ENCODE measurements around the gene MGAT4A. TPM values are rescaled to one million over a fixed set of nuclear protein-coding genes. Genes with fewer than 3 reads are reported as not detected.

The MGAT4A gene
- total RNA-seq, 1 donor from 2014 or later = 1.7 TPM

DNA sequence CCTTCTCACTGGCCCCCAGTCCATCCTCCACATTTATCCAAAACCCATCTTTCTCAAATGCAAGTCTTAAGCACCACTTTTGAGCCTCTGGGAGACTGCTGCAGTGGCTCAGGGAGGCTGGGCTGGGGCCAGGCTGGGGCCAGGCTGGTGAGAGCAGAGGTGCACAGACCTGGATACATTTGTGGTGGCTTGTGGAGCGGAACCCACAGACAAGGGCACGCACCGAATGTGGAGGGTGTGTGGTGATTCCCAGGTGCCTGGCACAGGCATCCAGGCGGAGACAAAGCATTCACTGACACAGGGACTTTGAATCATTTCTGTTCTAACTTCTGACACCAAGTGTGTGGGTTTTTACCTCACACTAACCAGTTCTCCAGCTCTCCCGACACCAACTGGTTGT, 42.2 kb upstream of the MGAT4A start:
- Histone ChIP-seq H3K4me2 (ENCODE audit: low read length) (no peak overlapping the region), H3K27ac (ENCODE audit: low read depth, low read length) (no peak overlapping the region), H2AFZ (ENCODE audit: low read depth, low read length) (no peak overlapping the region), H3K36me3 (ENCODE audit: insufficient read depth, low read length) (no peaks in the 10 kb centered on the region), H3K4me1 (ENCODE audit: insufficient read depth, low read length) (peaks cover 15% of the 10 kb centered on the region), H3K27me3 (ENCODE audit: insufficient read depth, low read length) (peaks cover 2% of the 10 kb centered on the region), H3K9me3 (ENCODE audit: insufficient read depth, low read depth, low read length) (no peaks in the 10 kb centered on the region), H3K79me2 (ENCODE audit: insufficient read depth, low read length) (no peaks in the 10 kb centered on the region), H4K20me1 (ENCODE audit: insufficient read depth, low read length) (no peaks in the 10 kb centered on the region), H3K4me3 (ENCODE audit: insufficient read depth, low read depth, low read length) (no peak overlapping the region), H3K9ac (ENCODE audit: low read length) (no peak overlapping the region)
- FAIRE-seq (no peak), DNase-seq (ENCODE audit: low read depth) (no peak)
- Mint-ChIP-seq H3K9me3 (ENCODE audit: unreplicated experiment) (peaks cover 14% of the 10 kb centered on the region), H3K4me3 (ENCODE audit: unreplicated experiment) (no peak overlapping the region), H3K27ac (ENCODE audit: unreplicated experiment) (no peak overlapping the region), H3K36me3 (ENCODE audit: low read depth, unreplicated experiment) (no peaks in the 10 kb centered on the region), H3K27me3 (ENCODE audit: low read depth, unreplicated experiment) (peaks cover 15% of the 10 kb centered on the region), H3K4me1 (ENCODE audit: low read depth, unreplicated experiment) (peaks cover 14% of the 10 kb centered on the region)
- TF ChIP-seq CTCF (IDR thresholded peaks at IDR 0.05; ENCODE audit: insufficient read depth, low read depth, low read length) (no peak), EZH2 (IDR thresholded peaks at IDR 0.05; ENCODE audit: insufficient read depth, low read length) (no peak)

DNA sequence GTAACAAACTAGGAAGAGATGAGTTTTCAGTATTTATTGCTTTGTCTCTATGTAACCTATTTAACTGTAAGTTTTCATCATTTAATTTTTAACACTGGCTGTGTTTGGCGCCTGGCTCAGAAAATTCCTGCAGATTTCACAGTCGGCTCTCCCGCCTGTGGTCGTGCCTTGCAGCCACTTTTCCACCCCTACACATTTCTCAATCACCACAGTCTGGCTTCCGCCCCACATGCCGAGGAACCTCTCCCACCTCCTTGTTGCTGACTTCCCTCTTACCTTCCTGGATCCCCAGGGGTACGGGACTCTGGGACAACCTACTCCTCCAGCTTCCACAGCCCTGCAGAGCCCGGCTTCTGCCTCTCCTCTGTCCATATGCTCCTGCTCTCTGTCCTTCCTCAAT, 41.6 kb upstream of the MGAT4A start:
- H3K79me2 ChIP-seq (ENCODE audit: insufficient read depth, low read length) = no peaks in the 10 kb centered on the region
- Mint-ChIP-seq H3K27ac (ENCODE audit: unreplicated experiment) (peak overlapping the region; percentile 67), H3K27me3 (ENCODE audit: low read depth, unreplicated experiment) (peaks cover 15% of the 10 kb centered on the region), H3K4me3 (ENCODE audit: unreplicated experiment) (no peak overlapping the region), H3K36me3 (ENCODE audit: low read depth, unreplicated experiment) (no peaks in the 10 kb centered on the region), H3K9me3 (ENCODE audit: unreplicated experiment) (peaks cover 14% of the 10 kb centered on the region), H3K4me1 (ENCODE audit: low read depth, unreplicated experiment) (peaks cover 14% of the 10 kb centered on the region)
- H3K27me3 ChIP-seq (ENCODE audit: insufficient read depth, low read length) = peaks cover 2% of the 10 kb centered on the region
- H3K9ac ChIP-seq (ENCODE audit: low read length) = no peak overlapping the region
- peaks cover 15% of the 10 kb centered on the region for H3K4me1 ChIP-seq (ENCODE audit: insufficient read depth, low read length)
- no peak overlapping the region for H3K27ac ChIP-seq (ENCODE audit: low read depth, low read length)
- DNase-seq (ENCODE audit: low read depth) (peak; percentile 65), FAIRE-seq (no peak)
- no peaks in the 10 kb centered on the region for H3K9me3 ChIP-seq (ENCODE audit: insufficient read depth, low read depth, low read length)
- H3K36me3 ChIP-seq (ENCODE audit: insufficient read depth, low read length) = no peaks in the 10 kb centered on the region
- no peak overlapping the region for H2AFZ ChIP-seq (ENCODE audit: low read depth, low read length)
- H3K4me2 ChIP-seq (ENCODE audit: low read length) = no peak overlapping the region
- H3K4me3 ChIP-seq (ENCODE audit: insufficient read depth, low read depth, low read length) = no peak overlapping the region
- TF ChIP-seq EZH2 (IDR thresholded peaks at IDR 0.05; ENCODE audit: insufficient read depth, low read length) (no peak), CTCF (IDR thresholded peaks at IDR 0.05; ENCODE audit: insufficient read depth, low read depth, low read length) (no peak)
- no peaks in the 10 kb centered on the region for H4K20me1 ChIP-seq (ENCODE audit: insufficient read depth, low read length)

- no peak overlapping the region for H3K27ac ChIP-seq (ENCODE audit: low read depth, low read length)
- peaks cover 14% of the 10 kb centered on the region for H3K4me1 Mint-ChIP-seq (ENCODE audit: low read depth, unreplicated experiment)
- H3K4me3 Mint-ChIP-seq (ENCODE audit: unreplicated experiment) = no peak overlapping the region
- no peaks in the 10 kb centered on the region for H4K20me1 ChIP-seq (ENCODE audit: insufficient read depth, low read length)
- peaks cover 10% of the 10 kb centered on the region for H3K9me3 Mint-ChIP-seq (ENCODE audit: unreplicated experiment)
- no peaks in the 10 kb centered on the region for H3K9me3 ChIP-seq (ENCODE audit: insufficient read depth, low read depth, low read length)
- H3K4me1 ChIP-seq (ENCODE audit: insufficient read depth, low read length) = peaks cover 15% of the 10 kb centered on the region
- FAIRE-seq (no peak), DNase-seq (ENCODE audit: low read depth) (peak; percentile 89)
- no peak overlapping the region for H2AFZ ChIP-seq (ENCODE audit: low read depth, low read length)
- H3K79me2 ChIP-seq (ENCODE audit: insufficient read depth, low read length) = no peaks in the 10 kb centered on the region
- no peak for TF ChIP-seq EZH2 (IDR thresholded peaks at IDR 0.05; ENCODE audit: insufficient read depth, low read length)
- no peak for TF ChIP-seq CTCF (IDR thresholded peaks at IDR 0.05; ENCODE audit: insufficient read depth, low read depth, low read length)
- peaks cover 15% of the 10 kb centered on the region for H3K27me3 Mint-ChIP-seq (ENCODE audit: low read depth, unreplicated experiment)
- peaks cover 2% of the 10 kb centered on the region for H3K27me3 ChIP-seq (ENCODE audit: insufficient read depth, low read length)
- H3K36me3 Mint-ChIP-seq (ENCODE audit: low read depth, unreplicated experiment) = no peaks in the 10 kb centered on the region
- no peak overlapping the region for H3K4me2 ChIP-seq (ENCODE audit: low read length)
- no peak overlapping the region for H3K4me3 ChIP-seq (ENCODE audit: insufficient read depth, low read depth, low read length)
- H3K36me3 ChIP-seq (ENCODE audit: insufficient read depth, low read length) = no peaks in the 10 kb centered on the region
- H3K27ac Mint-ChIP-seq (ENCODE audit: unreplicated experiment) = no peak overlapping the region
- no peak overlapping the region for H3K9ac ChIP-seq (ENCODE audit: low read length)
These were observed 41.0 kb upstream of the MGAT4A start for GRCh38 chr2:98771721-98772524.

Data from astrocyte (in vitro differentiated cells and primary cell).